PC-9 (cell line): ENCODE results near the gene PA2G4.

Experiments used
- CTCF ChIP-seq: fragments of 200-600 bp; sonication (generic); conservative IDR thresholded peaks from 2 replicates; pipeline ENCODE4 v1.6.1; 2017; ENCODE audit warnings: mixed run types, antibody characterized with exemption, mild to moderate bottlenecking, moderate library complexity
- EZH2 ChIP-seq: fragments of 200-600 bp; sonication (generic); IDR thresholded peaks from 2 replicates; pipeline ENCODE4 v1.8.0; 2017; ENCODE audit warnings: antibody characterized with exemption, low read depth

- no peak for TF ChIP-seq CTCF
- TF ChIP-seq EZH2, result no peak
Observed at GRCh38 chr12:56122637-56123036, 18.3 kb downstream of the PA2G4 start.
